Activated T-helper 1 cell treated with anti-CD3 and anti-CD28 coated beads, Interleukin-2, amount 50 U/mL, for 16 hours (primary cell): ENCODE measurements around the gene FAM83C.

Experiments
- DNase-seq, 2 donors: peaks; one replicate each; pipeline ENCODE4 v3.0.0-alpha.2; 2020; ENCODE audit warnings: low read depth in 1 of 2, low spot score in 1 of 2

The FAM83C gene

DNA sequence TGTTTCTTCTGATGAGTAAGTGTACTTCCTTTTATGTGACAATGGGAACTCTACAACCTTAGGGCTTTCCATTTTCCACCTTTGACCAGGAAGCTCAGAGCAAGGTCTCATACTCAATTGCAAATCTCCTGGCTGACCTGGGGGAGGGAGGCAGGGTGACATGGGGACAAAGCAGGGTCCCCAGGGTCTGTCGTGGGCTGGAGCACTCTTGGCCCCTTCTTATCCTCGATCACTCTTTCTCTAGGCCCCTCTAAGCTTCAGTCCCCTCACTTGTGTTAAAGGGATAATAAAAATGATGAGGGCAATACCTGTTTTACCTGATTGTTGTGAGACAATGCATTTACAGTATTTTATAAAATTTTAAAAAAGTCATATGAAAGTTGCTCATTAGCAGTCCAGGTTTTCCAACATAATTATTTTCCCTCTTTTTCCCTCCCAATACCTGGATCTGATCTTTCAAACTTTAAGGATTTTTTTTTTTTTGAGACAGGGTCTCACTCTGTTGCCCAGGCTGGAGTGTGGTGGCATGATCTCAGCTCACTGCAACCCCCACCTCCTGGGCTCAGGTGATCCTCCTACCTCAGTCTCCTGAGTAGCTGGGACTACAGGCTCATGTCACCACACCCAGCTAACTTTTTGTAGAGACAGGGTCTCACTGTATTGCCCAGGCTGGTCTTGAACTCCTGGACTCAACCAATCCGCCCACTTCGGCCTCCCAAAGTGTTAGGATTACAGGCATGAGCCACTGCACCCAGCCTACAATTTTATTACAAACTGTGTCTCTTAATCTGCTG is 8.4 kb upstream of the FAM83C start:
- DNase-seq: no peak

GRCh38 chr20:35299780-35300179 is 7.6 kb upstream of the FAM83C start:
- no peak for DNase-seq

DNA sequence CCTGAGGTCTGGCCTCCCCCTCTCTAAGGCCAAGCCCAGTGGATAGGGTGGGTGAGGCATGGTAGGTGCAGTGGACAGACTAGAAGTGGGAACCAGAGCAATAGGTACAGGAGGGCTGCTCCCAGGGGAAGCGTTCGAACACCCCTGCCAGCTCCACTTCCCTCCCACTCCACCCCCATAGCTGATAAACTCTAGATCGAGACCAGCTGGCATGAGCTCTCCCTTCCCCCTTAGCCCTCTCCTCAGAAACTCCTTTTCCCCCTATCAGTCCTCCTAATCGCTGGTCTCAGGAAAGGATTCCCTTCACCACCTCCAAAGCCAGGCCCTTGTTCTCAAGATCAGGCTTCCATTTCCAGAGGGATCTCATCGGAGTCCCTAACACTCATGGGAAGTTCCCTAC is 6.0 kb upstream of the FAM83C start:
- DNase-seq: no peak

DNA sequence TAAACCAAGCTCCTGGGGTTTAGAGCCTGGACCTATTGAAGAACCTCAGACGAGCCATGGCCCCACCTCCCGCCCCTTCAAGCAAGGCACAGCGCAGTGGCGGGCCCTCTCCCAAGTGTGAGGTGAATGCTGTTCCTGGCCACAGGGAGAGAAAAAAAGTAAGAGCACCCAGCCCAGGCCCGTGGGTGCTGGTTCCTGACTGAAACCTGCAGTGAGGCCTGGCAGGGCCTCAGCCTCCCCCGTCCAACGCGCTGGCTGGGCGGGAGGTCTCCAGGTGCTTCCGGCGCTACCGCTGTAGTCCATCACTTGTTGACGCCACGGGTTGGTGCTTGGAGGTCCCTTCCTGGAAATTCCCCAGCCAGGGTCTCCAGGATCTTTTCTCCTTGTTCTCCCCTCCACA is 5.5 kb upstream of the FAM83C start:
- no peak for DNase-seq

DNA sequence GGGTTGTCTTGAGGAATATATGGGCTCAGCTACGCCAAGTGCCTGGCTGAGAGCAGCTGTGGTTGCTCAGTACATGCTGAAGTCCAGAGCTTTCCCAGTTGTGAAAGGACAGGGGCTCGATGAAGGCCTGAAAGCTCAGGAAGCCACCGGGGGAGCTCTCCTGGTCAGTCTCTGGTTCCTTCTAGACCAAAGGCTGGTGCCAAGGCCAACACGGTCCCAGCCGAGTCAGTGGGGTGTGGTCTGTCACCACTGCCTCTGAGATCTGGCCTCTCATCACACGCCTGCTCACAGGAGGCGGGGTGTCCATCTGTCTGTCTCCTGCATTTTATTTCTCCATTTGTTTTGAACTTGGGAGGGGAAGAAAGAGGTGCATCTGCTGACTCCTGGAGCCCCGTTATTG is 4.9 kb upstream of the FAM83C start:
- DNase-seq: no peak

- DNase-seq: no peak
These were observed 3.9 kb upstream of the FAM83C start for GRCh38 chr20:35296101-35296554.

GRCh38 chr20:35295674-35296073 is 3.4 kb upstream of the FAM83C start:
- DNase-seq: no peak

GRCh38 chr20:35295058-35295457 is 2.8 kb upstream of the FAM83C start:
- DNase-seq: no peak

GRCh38 chr20:35294293-35294685 is 2.1 kb upstream of the FAM83C start:
- no peak for DNase-seq

GRCh38 chr20:35293303-35294292 is 1.4 kb upstream of the FAM83C start:
- DNase-seq: no peak

DNA sequence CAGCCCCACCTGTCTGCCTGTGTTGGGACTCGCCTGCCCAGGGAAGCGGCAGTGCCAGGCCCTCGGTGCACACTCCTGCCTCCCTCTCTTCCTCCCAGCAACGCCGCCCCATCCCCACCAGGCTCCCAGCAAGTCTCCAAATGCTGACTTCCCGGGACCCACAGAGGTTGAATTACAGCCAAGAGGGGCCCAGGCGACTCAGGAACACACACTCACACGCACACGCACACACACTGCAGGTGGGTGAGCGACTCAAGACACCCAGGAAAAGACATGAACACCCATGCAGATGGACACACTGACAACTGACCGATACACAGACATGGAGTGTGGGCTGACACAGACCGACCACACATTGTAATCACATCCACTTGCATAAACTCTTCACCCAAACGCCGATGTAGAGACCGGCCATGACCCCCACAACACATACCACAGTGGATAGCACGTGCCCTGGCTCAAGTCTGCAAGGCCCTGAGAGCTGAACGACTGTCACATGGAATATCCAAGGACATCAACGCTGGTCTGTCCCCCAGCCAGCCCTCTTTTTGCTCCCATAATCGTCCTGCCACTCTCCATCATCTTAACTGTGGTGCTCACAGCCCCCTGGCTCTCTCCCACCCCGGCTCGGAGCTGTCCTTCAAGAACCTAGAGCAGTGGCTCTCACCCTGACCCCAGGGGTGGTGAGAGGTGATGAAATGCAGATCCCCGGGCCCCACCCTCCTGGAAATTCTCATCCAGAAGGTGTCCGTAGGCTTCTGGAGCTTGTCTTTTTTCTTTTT is 470 bp upstream of the FAM83C start:
- DNase-seq: no peak

DNA sequence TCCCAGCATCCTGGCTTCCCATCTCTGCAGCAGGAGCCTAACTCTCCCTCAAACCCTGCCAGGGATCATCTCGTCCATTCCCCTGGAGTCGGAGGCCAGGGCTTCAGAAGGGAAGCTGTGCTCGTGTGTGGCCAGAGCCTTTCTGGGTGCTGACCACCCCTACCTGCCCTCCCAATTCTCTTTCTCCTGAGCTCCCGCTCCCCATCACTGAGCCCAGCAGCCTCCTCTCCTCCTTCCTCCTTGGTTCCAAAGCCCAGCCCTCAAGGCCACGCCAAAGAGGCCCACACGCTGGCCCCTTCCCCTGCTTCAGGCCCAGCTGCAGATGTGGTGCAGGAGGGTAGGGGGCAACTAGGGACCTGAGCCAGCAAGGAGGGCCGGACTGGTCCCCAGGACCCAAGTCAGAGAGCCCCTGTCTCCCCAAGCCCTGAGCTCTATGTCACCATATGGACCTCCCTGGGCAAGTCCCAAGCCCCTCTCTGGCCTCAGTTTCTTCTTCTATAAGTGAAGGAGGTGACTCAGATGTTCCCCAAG is 1.3 kb downstream of the FAM83C start:
- no peak for DNase-seq

GRCh38 chr20:35290186-35290886 is 1.9 kb downstream of the FAM83C start:
- no peak for DNase-seq

DNA sequence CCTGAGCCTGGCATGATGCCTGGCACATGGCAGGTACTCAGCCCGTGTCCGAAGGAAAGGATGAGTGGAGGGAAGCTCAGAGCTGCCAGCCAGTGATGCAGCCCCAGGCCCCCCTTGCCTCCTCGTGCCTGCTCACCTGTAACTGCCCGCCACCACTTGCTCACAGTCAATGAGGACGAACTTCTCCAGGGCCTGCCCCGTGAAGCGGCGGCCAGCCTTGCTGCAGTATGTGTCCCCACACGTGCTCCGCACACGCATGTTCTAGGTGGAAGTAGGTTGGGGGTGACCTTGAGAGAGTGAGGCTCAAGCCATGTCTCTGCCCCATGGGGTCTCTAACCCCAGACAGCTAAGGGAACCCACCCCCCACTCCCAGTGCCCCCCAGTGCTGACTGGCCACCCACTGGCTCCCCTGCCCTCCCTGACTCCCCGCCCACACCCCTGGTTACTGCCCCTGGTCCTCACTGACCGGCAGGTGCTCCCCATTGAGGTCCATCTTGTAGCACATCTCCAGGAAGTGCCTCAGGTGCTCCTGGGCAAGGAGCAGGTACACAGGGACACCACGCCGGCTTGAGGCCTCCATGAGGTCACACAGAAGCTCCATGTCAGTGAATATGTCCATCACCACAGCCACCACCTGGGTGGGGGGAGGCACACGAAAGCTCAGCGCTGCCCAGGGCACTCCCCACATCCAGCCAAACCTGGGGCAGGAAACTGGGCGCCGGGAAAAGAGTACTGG is 3.7 kb downstream of the FAM83C start:
- DNase-seq: no peak

DNA sequence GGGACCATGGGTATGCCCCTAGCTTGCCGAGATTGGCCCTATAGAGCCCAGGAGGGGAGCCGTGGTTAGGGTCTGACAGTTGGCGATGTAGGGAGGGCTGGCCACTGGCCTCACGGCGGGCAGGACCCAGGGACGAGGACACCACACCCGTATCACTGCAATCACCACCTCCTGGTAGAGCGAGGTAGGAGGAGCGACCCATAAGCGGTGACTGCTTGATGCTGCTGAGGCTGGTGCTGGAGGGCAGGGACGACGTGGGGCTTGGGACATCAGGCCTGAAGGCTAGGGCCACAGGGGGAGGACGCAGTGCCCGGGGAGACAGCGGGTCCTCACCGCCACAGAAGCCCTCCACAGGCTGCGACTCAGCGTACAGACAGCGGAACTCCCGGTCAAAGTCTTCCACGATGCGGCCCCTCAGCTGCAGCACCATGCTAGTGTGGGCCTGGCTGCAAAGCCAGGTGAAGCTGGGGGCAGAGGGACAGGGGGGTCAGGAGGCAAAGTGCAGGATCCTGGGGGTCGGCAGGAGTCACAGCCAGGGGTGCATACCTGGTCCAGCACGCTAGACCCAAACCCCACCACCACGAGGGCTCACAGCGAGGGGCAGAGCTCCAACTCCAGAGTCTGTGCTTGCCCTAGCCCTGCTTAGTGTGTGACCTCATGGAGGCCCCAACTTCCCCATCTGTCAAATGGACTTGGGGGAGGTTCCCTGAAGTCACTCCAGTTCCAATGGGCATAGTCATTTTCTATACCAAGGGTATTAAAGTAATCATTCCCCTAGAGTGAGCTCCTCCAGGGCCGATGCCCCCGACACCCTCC is 4.5 kb downstream of the FAM83C start:
- no peak for DNase-seq

GRCh38 chr20:35286899-35287508 is 5.2 kb downstream of the FAM83C start:
- no peak for DNase-seq

- DNase-seq: no peak
These were observed 5.9 kb downstream of the FAM83C start for GRCh38 chr20:35286077-35286898.

DNA sequence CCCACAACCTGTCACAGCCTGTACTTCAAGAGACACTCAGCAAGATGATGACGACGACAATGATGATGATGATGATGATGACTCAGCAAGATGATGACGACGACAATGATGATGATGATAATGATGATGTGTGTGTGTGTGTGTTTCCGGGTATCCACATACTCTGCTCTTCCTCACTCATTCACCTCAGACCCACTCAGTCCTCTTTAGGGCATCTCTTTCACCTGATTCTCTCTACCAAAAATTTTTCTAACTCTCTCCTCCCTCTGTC is 6.5 kb downstream of the FAM83C start:
- DNase-seq: no peak
